ENCODE measurements around the gene ANKRD39.

The ANKRD39 gene

GRCh38 chr2:96887493-96888012 lies 29.7 kb upstream of the ANKRD39 start:
- peak; percentile 69 for DNase-seq (ENCODE audit: low spot score)

GRCh38 chr2:96885432-96886347 lies 27.9 kb upstream of the ANKRD39 start:
- DNase-seq (ENCODE audit: low spot score), result no peak

- no peak for DNase-seq (ENCODE audit: low spot score)
Observed at GRCh38 chr2:96884299-96885094, 26.7 kb upstream of the ANKRD39 start.

- no peak for DNase-seq (ENCODE audit: low spot score)
Observed at GRCh38 chr2:96883306-96883705, 25.5 kb upstream of the ANKRD39 start.

DNA sequence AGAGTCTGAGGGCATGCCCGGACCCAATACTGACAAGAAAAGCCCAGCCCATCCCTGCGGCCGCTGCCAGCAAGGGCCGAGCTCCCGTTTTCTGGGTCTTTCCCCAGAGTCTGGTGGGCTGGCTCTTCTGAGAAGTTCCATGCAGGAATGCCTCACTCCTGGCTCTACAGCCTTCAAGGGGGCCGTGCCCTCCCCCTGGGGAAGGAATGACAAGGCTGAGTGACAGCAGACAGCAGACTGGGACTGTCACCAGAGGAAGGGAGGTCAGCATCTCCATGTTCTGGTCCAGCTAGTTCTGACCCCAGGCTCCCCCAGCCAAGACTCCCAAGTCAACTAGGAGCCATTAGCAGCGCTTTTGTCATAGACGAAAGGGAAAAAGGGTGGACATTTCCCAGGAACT lies 25.1 kb upstream of the ANKRD39 start:
- DNase-seq (ENCODE audit: low spot score), result no peak

GRCh38 chr2:96882230-96882629 lies 24.4 kb upstream of the ANKRD39 start:
- DNase-seq (ENCODE audit: low spot score), result no peak

DNA sequence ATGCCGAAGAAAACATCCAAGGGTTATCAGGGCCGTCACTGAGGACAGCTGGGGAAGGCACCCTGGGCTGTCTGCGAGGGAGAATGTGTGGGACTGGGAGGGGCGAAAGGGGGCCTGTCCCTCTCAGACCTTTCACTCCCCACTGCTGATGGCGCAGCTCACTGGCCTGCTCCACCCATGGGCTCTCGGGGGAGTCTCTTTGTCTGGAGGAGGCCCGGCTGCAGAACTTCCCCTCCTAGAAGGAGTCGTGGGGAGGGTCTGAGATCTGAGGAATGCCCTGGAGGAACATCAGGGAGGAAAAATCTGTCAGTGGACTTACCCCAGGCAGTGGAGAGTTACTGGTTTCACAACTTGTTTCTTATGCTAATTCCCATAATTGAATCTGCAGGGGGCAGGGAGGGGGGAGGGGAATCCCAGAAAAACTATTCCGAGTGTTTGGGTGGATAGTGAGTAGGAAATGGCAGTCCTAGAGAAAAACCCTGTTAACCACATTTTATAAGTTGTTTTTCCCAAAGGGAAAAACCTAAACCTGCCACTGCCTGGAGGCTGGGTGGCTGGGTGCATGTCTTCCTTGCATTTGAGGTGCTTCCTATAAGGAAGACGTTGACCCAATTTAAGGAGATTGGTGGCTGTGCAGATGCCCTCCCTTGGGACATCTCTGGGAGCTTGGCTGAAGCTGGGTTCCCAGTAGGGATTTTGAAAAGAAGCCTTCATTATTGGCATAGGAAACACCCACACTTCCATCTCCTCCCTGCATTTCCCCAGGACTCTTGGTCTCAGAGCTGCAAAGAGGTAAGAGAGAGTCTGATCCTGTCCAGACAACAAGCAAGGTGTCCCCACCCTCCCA lies 23.8 kb upstream of the ANKRD39 start:
- DNase-seq (ENCODE audit: low spot score), result no peak

DNA sequence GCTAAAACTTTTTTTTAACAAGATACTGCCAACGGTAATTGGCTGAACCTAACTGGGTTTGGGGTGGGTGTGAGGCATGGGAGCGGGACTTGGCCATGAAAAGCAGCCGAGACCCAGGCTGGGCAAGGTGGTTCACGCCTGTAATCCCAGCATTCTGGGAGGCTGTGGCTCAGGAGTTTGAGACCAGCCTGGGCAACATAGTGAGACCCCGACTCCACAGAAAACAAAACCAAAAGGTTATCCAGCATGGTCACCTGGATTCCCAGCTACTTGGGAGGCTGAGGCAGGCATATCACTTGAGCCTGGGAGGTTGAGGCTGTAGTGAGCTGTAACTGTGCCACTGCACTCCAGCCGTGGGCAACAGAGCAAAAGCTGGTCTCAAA lies 23.1 kb upstream of the ANKRD39 start:
- DNase-seq (ENCODE audit: low spot score), result no peak

- DNase-seq (ENCODE audit: low spot score), result no peak
Observed at GRCh38 chr2:96879545-96880040, 21.8 kb upstream of the ANKRD39 start.

- no peak for DNase-seq (ENCODE audit: low spot score)
Observed at GRCh38 chr2:96878796-96879544, 21.2 kb upstream of the ANKRD39 start.

GRCh38 chr2:96878171-96878570 lies 20.4 kb upstream of the ANKRD39 start:
- no peak for DNase-seq (ENCODE audit: low spot score)

GRCh38 chr2:96877631-96878092 lies 19.8 kb upstream of the ANKRD39 start:
- no peak for DNase-seq (ENCODE audit: low spot score)

DNA sequence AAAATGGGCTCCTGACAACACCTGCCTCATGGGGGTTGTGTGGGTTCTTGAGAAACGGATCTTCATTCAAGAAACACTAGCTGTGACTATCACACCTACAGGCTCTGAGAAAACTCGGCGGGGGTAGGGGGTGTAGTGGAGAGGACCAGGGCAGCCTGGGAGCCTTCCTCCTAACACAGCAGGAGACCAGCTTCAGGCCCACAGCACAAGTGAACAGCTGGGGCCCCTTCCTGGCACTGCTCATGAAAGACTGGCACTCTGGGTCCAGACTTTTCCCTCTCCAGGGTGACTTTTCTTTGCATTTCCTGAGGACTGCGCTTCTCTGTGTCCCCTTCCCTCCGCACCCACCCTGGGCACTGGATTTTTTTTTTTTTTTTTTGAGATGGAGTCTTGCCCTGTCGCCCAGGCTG lies 19.2 kb upstream of the ANKRD39 start:
- DNase-seq (ENCODE audit: low spot score), result no peak

GRCh38 chr2:96876269-96877041 lies 18.6 kb upstream of the ANKRD39 start:
- DNase-seq (ENCODE audit: low spot score), result no peak

DNA sequence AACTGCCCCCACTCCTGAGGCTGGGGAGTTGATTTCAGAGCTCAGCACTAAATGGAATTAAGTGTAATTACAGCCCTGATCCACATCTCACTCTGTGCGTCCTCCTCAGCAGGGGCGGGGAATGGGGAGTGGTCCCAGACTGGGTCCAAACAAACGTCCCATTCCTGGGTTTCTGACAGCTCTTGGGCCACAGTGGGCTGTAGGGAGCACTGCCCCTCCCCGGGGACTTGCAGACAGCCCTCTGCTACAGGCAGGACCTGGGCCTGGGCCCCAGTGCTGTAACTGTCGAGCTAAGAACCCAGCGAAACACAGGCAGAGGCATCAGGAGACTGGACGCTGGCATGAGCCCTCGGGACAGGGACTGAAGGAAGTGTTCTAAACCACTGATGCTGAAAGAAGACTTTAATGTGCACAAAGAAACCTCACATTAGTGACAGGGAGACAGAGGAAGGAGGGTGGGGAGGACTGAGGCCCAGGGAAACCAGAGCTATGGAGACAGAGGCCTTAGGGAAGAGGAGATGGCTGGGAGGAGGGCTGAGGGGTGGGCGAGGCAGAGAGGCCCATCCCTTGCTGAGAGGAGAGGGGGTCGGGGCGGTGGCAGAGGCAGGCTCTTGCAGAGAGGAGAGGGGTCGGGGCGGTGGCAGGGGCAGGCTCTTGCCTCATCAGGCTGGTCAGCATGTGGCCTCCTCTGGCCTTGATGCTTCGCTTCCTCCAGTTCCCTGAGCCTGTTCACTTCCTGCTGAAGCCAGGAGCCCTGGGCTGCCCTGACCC lies 17.9 kb upstream of the ANKRD39 start:
- DNase-seq (ENCODE audit: low spot score), result peak; percentile 43

DNA sequence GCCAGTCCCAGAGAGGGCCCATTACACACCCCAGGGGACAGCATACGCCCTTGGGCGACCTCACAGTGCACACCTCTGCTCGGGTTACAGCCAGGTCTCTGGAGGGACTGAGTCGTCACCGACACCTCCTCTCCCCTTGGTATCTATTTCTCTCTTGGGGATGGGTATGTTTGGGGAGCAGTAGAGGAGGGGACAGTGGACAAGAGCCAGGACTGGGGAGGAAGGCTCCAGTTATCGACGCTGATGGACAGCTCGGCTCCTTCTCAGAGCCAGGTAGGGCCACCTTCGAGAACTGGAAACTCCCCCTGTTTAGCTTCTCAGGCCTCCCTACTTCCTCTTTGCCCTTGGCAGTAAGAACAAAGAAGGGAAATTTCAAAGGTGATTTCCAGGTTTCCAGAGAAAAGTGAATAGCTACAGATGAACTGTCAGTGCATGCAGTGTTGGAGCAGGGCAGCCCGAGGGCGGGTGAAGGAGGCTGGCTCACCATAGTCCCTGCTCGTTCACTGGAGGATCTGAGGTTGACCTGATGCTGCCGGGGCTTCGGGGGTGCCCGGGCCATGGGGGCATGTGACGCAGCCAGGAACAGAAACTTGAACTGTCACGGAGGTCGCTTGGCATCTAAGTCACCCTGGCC lies 16.5 kb upstream of the ANKRD39 start:
- no peak for DNase-seq (ENCODE audit: low spot score)

- peak; percentile 76 for DNase-seq (ENCODE audit: low spot score)
Observed at GRCh38 chr2:96873651-96874096, 15.9 kb upstream of the ANKRD39 start.

DNA sequence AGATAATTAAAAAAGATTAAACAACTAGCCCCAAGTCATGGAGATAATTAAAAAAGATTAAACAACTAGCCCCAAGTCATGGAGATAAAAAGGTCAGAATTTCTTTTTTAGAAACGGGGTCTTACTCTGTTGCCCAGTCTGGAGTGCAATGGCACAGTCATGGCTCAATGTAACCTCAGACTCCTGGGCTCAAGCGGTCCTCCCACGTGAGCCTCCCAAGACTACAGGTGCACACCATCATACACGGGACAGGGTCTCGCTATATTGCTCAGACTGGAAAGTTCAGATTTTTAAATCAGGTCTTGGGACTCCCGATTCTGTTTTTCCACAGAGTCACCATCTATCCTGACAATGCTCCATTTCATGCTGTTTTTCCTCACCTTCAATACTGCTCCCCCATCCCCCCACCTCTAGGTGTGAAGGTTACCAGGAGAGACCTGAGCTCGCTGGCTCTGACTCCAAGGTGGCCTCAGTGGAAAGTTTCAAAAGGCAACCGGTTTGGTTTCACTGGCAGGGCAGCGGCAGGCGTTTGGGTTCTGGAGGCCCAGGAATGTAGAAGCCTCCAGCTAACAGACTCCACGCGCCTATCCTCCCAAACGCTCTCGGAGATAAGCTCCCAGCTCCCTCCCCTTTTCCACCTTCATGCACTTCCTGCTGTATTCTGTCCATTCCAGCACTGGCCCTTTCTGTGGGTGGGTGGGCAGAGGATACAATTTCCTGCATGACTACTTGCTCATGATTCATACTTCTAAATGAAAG lies 15.0 kb upstream of the ANKRD39 start:
- DNase-seq (ENCODE audit: low spot score), result no peak
